ENCODE results near the gene TAS2R8.
"Not testable (repeated sequence)": the region's sequence is repeated elsewhere in the genome, so short reads cannot be mapped to it uniquely, and the experiment has no call there.

Gene TAS2R8

GRCh38 chr12:10807186-10807585, at the start of gene TAS2R8:
TAS2R8 (minus strand) TSS chr12:10807286; CDS start chr12:10806980, 306 bp downstream.
- no peak for DNase-seq (ENCODE audit: low spot score)

DNA sequence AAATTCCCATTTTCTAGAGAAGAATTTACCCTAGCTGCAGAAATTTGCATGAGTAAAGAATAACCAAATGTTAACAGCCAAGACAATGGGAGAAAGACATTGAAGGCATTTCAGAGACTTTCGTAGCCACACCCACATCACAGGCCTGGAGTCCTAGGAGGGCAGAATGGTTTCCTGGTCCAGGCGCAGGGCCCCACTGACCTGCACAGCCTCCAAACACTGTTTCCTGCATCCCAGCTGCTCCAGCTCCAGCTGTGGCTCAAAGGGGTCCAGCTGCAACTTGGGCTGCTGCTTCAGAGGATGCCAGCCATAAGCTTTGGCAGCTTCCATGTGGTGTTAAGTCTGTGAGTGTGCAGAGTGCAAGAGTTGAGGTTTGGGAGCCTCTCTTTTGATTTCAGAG, 48.7 kb upstream of the TAS2R8 start:
- DNase-seq (ENCODE audit: low spot score): no peak

GRCh38 chr12:10853776-10854175, 46.7 kb upstream of the TAS2R8 start:
- no peak for DNase-seq (ENCODE audit: low spot score)

DNA sequence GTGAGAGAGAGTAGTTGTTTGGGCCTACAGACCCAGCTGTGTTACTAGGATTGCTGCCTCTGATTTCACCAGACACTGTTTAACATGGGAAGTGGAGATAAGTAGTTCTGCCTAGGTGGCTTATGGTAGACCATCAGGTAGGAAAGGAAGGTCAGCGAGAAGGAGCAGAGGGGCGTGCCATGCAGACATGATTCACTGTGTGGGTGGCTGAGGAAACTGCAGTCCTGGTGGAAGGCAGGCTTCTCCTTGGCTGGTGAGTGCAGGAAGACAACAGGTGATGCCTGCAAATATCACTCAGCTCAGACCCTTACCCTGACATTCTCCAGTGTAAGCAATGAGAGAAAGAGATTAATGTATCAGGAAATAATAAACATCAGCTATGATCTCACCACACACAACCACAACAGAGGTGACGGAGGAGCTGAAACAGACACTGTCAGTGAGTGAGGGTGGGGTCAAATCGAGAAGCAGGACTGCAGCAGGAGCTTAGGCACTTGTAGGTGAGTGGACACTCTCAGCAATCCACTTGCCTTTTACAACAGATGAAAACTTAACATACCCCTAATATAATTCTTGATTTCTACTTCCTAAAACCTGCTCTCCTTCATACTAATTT, 44.3 kb upstream of the TAS2R8 start:
- DNase-seq (ENCODE audit: low spot score): no peak

DNA sequence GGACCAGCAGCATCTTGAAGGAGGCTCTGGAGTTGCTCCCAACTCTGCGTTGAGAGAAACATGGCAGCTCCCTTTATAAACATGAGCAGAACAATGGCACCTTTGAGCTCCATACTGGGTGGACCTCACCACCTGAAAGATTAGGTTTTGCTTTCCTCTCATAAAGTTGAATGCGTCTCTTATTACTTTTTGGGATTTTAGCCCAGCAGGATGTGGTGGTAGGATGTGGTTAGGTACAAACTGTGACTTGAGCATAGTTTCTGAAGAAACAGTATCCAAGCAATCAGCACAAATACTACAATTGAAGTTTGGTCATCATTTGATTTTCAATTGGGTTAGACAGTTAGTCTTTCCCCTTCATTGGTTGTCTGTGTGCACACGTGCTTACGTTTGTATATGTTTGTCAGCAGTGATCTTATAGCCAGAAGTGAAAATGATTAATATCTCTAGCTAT, 42.4 kb upstream of the TAS2R8 start, which contains the start of gene PRR4:
Gene PRR4, minus strand, starts transcription at position 51 of the 454 bp plus-strand sequence. Its CDS starts 38 bp downstream, at position 13.
- DNase-seq (ENCODE audit: low spot score): no peak

GRCh38 chr12:10847744-10848143, 40.7 kb upstream of the TAS2R8 start:
- DNase-seq (ENCODE audit: low spot score): no peak

DNA sequence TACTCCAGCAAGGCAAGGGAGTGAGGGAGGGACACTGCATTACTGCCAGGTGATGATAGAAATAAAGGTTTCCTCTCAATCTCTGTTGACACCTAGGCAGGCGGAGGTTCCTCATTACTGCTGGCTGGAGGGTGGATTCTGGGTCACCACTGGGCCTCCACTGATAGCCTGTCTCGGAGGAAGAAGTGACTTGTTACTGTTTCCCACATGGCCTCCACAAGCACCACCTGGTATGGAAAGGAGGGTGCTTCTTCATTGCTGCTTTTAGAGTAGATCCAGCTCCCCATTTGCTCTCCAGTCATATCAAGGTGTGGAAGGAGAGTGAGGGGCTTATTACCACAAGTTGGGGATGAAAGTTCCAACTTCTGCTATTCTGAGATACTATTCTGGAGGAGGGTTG, 35.8 kb upstream of the TAS2R8 start:
- DNase-seq (ENCODE audit: low spot score): no peak

DNA sequence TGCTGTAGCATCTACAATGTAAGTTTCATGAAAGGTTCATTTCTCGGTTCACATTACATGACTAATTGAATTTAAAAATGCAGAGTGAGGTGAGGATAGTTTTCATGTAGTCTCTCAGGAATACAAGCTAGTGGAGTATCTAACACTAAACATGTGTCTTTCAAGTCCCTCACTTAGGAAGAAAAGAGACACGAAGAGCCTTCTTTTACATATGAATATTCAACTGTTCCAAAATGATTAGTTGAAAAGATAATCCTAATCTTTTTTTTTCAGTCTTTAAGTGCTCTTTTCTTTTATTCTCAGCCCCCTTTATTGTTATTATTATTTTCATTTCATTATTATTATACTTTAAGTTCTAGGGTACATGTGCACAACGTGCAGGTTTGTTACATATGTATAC, 31.4 kb upstream of the TAS2R8 start:
- no peak for DNase-seq (ENCODE audit: low spot score)

DNA sequence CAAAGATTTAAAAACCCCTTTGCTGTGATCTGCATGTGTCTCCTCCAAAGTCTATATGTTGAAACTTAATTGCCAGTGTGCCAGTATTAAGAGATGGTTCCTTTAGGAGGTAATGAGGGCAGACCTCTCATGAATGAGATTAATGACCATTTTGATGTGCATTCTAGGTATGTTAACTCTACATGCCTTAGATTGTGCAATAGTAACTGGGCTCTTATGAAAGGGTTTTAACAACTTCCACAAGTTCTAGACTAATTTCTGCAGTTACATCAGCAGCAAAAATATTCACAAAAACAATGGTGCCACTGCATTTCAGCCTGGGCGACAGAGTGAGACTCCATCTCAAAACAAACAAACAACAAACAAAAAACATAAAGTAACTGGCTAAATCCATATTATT, 22.9 kb upstream of the TAS2R8 start:
- DNase-seq (ENCODE audit: low spot score): no peak

DNA sequence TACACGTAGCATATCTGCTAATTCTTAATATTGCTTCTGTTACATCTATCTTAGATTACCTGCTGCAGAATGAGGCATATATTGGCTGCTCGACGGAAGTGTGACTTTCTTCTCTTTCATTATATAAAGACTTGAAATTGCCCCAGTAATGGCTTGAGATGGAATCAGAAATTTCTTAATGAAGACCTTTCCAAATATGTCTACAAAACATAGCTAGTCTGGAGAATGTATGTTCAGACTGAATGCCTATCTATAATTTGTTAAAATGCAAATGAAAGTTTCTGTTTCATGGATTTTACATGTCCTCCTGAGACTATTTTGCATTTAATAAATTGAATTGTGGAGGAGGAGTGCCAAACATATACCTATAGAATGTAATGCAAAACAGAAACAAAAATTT, 19.2 kb upstream of the TAS2R8 start, which contains the start of gene TAS2R10:
Gene TAS2R10, minus strand, starts transcription at position 101 of the 400 bp plus-strand sequence. Its CDS starts 89 bp downstream, at position 12.
- no peak for DNase-seq (ENCODE audit: low spot score)

DNA sequence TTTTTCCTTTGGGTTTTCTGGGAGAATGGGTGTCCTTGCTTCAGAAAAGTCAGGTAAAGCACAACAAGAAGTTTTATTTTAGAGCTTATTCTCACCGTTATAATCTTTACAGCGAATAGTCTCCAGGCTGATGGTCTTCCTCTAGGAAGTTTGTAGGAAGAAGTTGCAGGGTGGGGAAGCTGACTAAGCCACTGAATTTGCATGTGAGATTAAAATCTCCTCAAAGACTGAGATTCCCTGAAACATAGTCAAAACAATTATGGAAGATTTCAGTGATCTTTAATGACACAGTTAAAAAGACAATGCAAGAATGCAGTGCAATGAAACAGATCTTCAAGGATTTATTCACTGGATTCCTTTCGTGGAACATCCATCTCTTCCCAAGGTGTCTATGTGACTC, 17.9 kb upstream of the TAS2R8 start:
- no peak for DNase-seq (ENCODE audit: low spot score)

GRCh38 chr12:10811883-10812536, 4.9 kb upstream of the TAS2R8 start:
- no peak for DNase-seq (ENCODE audit: low spot score)

DNA sequence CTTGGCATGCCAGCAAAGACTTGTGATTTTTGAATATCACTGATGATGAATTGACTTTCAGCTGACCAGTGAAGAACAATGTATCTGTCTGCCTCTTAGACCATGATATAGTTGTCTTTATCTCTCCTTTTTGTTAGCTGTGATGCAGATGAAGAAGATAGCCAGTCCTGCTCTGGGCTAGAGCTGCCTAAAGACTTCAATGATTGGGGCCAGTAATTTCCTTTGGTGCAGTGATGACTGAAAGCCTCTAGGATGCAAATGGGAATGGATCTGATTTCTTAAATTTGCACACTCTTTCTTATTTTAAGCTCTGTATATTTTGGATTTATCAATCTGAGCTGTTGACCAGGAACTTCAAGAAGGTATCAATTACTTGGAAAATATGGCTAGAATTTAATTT, 3.0 kb upstream of the TAS2R8 start, which contains the start of gene TAS2R9:
Gene TAS2R9, minus strand, starts transcription at position 101 of the 400 bp plus-strand sequence. Its CDS starts 93 bp downstream, at position 8.
- no peak for DNase-seq (ENCODE audit: low spot score)

- no peak for DNase-seq (ENCODE audit: low spot score)
Measured at GRCh38 chr12:10802587-10802986, 4.5 kb downstream of the TAS2R8 start, which contains the start of gene TAS2R7. TAS2R7 (minus strand) TSS chr12:10802627; CDS start chr12:10802570, 57 bp downstream.

- no peak for DNase-seq (ENCODE audit: low spot score)
Measured at GRCh38 chr12:10801741-10802140, 5.3 kb downstream of the TAS2R8 start.

DNA sequence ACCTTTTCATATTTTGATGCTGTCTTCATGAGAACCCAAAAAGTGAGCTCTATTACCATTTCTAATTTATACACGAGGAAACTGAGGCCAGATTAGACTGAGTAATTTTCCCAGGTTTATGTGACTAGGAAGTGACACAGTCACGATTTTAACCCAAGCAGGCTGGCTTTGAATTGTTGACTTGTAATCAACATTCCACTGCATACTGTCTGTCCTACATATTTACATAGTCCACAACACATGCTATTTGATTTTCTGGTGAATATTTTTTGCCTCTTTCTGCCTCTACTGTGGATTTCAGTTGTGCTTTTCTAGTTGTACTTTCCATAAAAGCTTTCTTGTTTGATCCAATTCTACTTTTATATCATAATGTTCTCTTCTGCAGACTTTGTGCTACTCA, 12.9 kb downstream of the TAS2R8 start:
- DNase-seq (ENCODE audit: low spot score): no peak

GRCh38 chr12:10791769-10792168, 15.3 kb downstream of the TAS2R8 start:
- not testable (repeated sequence) for DNase-seq (ENCODE audit: low spot score)

GRCh38 chr12:10783252-10783651, 23.8 kb downstream of the TAS2R8 start:
- DNase-seq (ENCODE audit: low spot score): no peak

DNA sequence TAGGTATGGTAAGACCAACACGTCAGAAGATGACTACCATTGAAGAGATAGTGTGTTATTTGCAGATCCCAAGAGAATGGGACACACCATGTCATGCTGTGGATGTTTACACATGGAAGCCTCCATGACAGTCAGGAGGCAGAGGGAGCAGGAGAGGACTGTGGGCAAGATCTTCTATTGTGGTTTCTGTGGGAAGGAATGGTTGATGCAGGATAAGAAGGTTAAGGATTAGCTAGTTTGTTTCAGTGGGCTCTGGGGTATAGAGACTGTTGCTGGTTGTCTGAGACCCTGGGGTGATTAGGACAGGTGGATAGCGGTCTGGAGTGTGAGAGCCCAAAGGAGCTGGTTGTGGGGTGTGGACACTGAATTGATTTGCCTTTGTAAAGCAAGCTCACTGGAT, 28.0 kb downstream of the TAS2R8 start:
- DNase-seq (ENCODE audit: low spot score): no peak

DNA sequence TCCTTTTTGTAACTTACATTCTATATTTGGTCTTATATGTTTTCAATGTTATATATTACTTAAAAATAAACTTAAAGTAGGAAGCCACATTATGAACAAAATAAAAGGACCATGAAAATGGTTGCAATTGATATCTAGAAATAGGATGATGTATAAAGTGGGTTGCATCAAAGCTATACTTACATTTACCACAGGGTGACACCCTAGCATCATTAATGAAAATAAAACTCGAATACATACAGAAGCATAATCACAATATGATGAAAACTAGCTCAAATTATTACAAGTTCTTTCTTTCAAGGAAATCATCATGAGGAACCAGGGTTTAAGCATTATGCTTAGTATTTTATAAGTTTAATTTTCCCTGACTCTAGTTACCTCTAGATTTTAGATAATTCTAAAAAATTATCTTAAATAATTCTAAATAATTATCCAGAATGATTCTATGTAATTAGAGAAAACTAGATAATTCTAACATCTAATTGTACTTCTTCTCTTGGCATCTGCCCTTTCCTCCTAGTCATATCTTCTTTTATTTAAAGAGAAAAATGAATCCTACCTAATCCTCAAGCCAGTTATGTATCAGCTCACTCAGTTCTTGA, 35.9 kb downstream of the TAS2R8 start:
- DNase-seq (ENCODE audit: low spot score): no peak

GRCh38 chr12:10759657-10760056, 47.4 kb downstream of the TAS2R8 start:
- no peak for DNase-seq (ENCODE audit: low spot score)

DNA sequence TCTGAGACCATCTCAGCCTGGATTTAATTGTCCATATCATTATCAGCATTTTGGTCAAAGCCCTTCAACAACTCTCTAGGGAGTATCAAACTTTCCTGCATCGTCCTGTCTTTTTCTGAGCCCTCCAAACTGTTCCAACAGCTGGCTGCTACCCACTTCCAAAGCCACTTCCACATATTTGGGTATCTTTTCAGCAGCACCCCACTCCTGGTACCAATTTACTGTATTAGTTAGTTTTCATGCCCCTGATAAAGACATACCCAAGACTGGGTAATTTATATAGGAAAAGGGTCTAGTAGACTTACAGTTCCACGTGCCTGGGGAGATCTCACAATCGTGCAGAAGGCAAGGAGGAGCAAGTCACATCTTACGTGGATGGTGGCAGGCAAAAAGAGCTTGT, 50.9 kb downstream of the TAS2R8 start:
- DNase-seq (ENCODE audit: low spot score): no peak
